ENCODE results near the gene TWF2. TPM values are rescaled to one million over a fixed set of nuclear protein-coding genes. Genes with fewer than 3 reads are reported as not detected.

Gene TWF2
- polyA plus RNA-seq, 2 donors = 22.0 to 40.3 TPM

Other genes starting within 250 kb of the TWF2 start
- gene RPL29, start 243.3 kb downstream of the TWF2 start, polyA plus RNA-seq = 1,000 to 10,000 TPM; 2,351 to 2,556 TPM
- 10 to 100 TPM; 18.2 to 35.2 TPM for gene DUSP7, start 182.6 kb downstream of the TWF2 start, polyA plus RNA-seq
- 1 to 10 TPM; 1.7 to 5.2 TPM for gene POC1A, start 84.7 kb downstream of the TWF2 start, polyA plus RNA-seq
- gene ALAS1, start 41.0 kb downstream of the TWF2 start, polyA plus RNA-seq = 10 to 100 TPM; 17.2 to 36.4 TPM
- gene TLR9, start 13.5 kb downstream of the TWF2 start, polyA plus RNA-seq = under 1 TPM; 0.10 to 0.14 TPM
- 10 to 100 TPM; 10.1 to 15.6 TPM for gene PPM1M, start 6.6 kb upstream of the TWF2 start, polyA plus RNA-seq
- gene WDR82, start 39.5 kb upstream of the TWF2 start, polyA plus RNA-seq = 10 to 100 TPM; 19.9 to 33.6 TPM
- gene GLYCTK, start 48.7 kb upstream of the TWF2 start, polyA plus RNA-seq = 1 to 10 TPM; 5.9 to 6.2 TPM
- gene DNAH1, start 77.2 kb upstream of the TWF2 start, polyA plus RNA-seq = 1 to 10 TPM; 2.4 to 4.9 TPM
- gene BAP1, start 170.8 kb upstream of the TWF2 start, polyA plus RNA-seq = 10 to 100 TPM; 50.0 to 65.2 TPM
- 1 to 10 TPM; 3.7 to 3.9 TPM for gene PHF7, start 171.5 kb upstream of the TWF2 start, polyA plus RNA-seq
- 1 to 10 TPM; 1.3 to 1.7 TPM for gene SEMA3G, start 205.9 kb upstream of the TWF2 start, polyA plus RNA-seq
- gene TNNC1, start 214.9 kb upstream of the TWF2 start, polyA plus RNA-seq = 1 to 10 TPM; 1.3 to 2.0 TPM
- gene NISCH, start 216.4 kb upstream of the TWF2 start, polyA plus RNA-seq = 10 to 100 TPM; 32.2 to 59.6 TPM